ENCODE measurements around the gene SULT1E1.

The SULT1E1 gene

DNA sequence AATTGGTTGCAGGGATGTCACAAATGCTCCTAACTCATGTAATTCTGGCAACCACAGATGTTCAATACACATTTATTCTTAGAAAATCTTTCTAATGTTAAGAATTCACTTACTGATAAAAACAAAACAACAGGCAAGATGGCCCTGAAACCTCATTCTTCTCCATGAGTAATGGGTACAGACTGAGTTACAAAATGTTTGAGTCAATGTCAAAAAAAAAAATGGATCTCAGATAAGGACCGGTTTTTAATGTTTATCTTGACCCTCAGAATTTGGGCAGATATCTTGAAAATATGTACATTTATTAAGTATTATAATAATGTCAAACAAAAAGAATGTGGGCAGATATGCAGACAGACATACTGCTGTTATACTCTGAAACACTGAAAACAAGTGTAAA, 1.8 kb upstream of the SULT1E1 start:
- TF ChIP-seq, protein P1, sequence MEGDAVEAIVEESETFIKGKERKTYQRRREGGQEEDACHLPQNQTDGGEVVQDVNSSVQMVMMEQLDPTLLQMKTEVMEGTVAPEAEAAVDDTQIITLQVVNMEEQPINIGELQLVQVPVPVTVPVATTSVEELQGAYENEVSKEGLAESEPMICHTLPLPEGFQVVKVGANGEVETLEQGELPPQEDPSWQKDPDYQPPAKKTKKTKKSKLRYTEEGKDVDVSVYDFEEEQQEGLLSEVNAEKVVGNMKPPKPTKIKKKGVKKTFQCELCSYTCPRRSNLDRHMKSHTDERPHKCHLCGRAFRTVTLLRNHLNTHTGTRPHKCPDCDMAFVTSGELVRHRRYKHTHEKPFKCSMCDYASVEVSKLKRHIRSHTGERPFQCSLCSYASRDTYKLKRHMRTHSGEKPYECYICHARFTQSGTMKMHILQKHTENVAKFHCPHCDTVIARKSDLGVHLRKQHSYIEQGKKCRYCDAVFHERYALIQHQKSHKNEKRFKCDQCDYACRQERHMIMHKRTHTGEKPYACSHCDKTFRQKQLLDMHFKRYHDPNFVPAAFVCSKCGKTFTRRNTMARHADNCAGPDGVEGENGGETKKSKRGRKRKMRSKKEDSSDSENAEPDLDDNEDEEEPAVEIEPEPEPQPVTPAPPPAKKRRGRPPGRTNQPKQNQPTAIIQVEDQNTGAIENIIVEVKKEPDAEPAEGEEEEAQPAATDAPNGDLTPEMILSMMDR (conservative IDR thresholded peaks at IDR 0.05; ENCODE audit: low read length), result no peak
- DNase-seq (ENCODE audit: low read depth), result no peak
- H3K4me3 ChIP-seq (ENCODE audit: low read length), result no peak overlapping the region

DNA sequence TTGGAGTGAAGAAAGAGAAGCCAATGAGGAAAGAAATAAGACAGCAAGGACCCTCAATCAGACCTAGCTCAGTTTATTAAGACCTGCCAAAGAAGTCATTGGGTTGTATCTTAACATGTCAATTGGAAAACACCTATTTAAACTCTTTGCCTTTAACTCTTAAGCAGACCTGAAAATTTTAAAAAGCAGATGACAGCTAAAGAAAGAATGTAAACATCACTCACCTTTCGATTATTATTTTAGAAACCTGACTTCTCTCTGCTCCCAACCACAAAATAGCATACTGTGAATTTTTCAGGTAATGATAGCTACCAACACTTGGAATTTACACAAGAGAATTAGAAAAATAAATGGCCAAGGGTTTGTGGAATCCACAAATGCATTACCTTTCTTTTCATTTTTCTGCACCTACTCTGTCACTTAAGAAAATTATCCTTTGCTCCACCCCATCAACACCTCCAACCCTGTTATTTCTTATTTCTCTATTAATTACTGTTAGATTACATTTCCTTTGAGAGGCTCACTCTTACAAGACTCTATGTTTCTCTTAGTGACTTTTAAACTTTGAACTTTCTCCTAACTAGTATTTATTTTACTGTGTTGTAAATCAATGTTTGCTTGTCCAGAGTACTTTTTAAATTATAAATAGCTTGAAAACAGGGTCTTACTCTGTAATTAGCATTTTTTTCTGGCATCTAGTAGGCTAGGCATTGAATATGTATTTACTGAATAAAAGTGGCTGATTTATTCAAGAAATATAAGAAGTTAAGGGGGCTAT, 765 bp upstream of the SULT1E1 start:
- no peak for DNase-seq (ENCODE audit: low read depth)
- H3K4me3 ChIP-seq (ENCODE audit: low read length), result no peak overlapping the region
- TF ChIP-seq, protein P1 (conservative IDR thresholded peaks at IDR 0.05; ENCODE audit: low read length), result no peak

DNA sequence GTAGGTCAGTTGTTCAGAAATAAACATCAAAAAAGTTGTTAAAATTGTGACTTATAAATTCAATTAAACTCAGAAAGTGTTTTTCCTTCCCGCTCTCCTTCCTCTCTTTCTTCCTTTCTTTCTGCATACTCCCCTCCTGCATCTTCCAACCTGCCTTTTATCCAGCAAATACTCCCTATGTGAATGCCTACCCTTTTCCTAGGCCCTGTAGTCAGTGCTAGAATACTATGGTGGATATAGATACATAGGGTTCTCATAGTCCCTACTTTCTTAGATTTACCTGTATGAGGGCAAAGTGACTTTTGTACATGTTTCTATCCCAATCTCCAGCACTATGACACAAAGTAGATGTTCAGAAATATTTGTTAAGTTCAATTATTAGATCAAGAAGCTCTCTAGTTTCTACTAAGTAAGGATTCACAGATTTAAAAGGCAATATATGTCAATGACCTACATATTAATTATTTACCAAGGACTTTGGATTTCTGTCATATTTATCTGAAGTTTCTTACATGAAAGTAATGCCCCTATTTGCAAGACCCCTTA, 732 bp downstream of the SULT1E1 start:
- TF ChIP-seq, protein P1 (conservative IDR thresholded peaks at IDR 0.05; ENCODE audit: low read length), result no peak
- no peak for DNase-seq (ENCODE audit: low read depth)
- no peak overlapping the region for H3K4me3 ChIP-seq (ENCODE audit: low read length)

DNA sequence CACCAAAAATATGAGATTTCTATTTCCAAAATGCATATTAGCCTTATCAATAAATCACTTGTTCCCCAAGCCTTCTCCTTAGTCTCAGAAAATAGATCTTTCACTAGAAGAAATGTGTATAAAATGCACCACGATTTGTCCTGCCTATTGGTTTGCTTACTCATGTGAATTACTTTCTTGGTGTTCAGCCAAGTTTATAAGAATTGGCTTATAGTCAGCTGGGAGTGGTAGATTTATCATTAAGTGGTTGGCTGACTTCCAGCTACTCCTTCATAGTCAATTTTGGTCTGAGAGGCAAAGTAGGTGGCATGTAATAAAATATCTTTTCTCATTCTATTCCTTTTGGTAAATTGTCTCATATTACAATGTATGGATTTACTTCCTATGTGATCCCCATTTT, 1.3 kb downstream of the SULT1E1 start:
- TF ChIP-seq, protein P1 (conservative IDR thresholded peaks at IDR 0.05; ENCODE audit: low read length), result no peak
- DNase-seq (ENCODE audit: low read depth), result no peak
- no peak overlapping the region for H3K4me3 ChIP-seq (ENCODE audit: low read length)

DNA sequence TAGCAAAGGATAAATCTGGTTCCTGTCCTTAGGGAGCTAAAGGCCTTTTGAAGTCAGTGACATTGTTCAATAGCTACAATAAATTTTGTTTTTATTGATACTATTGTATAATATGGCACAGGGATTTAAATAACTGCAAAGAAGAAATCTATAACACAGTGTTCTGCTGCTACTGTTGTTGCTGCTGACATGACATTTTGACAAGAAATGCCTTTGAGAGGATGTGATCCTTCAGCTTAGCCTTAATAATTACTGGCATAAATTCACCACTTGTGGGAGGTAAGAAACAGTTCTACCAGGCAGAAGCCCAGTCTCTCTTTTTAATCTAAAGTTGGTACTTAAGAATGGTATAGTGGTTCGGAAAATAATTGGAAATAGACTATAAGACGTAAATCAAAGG, 4.1 kb downstream of the SULT1E1 start:
- DNase-seq (ENCODE audit: low read depth), result no peak
- H3K4me3 ChIP-seq (ENCODE audit: low read length), result no peak overlapping the region
- TF ChIP-seq, protein P1 (conservative IDR thresholded peaks at IDR 0.05; ENCODE audit: low read length), result no peak

DNA sequence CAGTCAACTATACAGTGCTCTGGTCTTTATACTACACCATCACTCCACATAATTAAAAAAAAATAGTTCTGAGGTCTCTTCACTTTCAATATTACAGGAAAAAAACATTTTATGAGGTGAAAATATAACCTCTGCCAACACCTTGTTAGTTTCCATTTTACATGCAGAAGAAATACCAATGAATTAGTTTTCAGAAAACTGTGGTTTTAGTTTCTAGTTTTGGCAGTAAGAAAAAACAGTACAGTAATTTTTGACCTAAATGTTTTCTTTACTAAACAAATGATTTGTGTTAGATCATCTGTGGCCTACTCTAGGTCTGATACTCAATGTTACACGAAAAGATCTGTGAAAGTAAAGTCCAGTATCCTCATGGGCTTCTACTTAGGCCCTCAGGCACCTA, 10.0 kb downstream of the SULT1E1 start:
- TF ChIP-seq, protein P1 (conservative IDR thresholded peaks at IDR 0.05; ENCODE audit: low read length), result no peak
- DNase-seq (ENCODE audit: low read depth), result no peak
- H3K4me3 ChIP-seq (ENCODE audit: low read length), result no peak overlapping the region

DNA sequence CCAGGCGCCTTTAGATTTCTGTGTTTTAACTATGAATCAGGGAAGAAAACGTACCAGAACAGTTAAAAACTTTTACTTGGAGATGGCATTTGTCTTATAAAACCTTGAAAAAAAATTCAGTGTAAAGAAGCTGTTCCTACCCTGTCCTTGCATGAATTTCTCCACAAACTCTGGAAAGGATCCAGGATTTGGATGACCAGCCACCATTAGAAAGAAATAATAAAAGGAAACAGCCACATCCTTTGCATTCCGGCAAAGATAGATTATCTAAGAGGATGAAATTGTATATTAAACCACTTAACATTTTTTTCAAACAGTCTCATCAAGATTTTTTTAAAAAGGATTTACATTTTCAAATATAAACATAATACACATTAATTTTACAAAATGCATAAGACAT, 10.6 kb downstream of the SULT1E1 start:
- TF ChIP-seq, protein P1 (conservative IDR thresholded peaks at IDR 0.05; ENCODE audit: low read length), result no peak
- no peak overlapping the region for H3K4me3 ChIP-seq (ENCODE audit: low read length)
- DNase-seq (ENCODE audit: low read depth), result no peak
